AG20443 (cell line): ENCODE data around the gene DNAAF5.
"Not testable (repeated sequence)": the region's sequence is repeated elsewhere in the genome, so short reads cannot be mapped to it uniquely, and the experiment has no call there.

Experiments
- DNase-seq: peaks from one replicate; pipeline ENCODE4 v3.0.0; 2012; ENCODE audit warnings: low spot score, mixed read lengths

The DNAAF5 gene

DNA sequence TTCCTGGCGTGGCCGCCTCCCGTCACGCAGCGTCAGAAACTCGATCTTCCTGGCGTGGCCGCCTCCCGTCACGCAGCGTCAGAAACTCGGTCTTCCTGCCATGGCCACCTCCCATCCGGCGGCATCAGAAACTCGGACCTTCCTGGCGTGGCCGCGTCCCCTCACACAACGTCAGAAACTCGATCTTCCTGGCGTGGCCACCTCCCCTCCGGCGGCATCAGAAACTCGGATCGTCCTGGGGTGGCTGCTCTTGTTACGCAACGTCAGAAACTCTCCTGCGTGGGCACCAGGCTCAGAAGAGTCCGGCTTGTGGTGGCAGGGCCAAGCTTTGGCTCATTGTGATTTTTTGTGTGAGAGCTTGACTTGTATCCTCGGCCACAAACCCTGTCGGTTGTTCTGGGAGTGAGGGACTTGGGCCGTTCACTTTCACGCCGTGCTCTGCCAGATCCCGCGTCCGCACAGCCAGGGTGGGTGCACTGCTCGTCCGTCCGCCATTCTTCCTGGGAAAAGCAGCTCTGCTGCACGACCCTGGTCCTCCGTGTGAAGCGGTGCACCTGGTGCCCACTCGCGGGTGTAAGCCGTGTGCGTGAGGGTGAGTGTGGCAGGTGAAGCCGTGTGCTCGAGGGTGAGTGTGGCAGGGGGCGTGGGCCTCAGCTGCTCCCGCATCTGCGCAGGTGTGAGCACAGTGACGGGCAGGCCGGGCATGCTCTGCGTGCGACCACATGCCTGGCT is 56.4 kb downstream of the DNAAF5 start:
- no peak for DNase-seq

DNA sequence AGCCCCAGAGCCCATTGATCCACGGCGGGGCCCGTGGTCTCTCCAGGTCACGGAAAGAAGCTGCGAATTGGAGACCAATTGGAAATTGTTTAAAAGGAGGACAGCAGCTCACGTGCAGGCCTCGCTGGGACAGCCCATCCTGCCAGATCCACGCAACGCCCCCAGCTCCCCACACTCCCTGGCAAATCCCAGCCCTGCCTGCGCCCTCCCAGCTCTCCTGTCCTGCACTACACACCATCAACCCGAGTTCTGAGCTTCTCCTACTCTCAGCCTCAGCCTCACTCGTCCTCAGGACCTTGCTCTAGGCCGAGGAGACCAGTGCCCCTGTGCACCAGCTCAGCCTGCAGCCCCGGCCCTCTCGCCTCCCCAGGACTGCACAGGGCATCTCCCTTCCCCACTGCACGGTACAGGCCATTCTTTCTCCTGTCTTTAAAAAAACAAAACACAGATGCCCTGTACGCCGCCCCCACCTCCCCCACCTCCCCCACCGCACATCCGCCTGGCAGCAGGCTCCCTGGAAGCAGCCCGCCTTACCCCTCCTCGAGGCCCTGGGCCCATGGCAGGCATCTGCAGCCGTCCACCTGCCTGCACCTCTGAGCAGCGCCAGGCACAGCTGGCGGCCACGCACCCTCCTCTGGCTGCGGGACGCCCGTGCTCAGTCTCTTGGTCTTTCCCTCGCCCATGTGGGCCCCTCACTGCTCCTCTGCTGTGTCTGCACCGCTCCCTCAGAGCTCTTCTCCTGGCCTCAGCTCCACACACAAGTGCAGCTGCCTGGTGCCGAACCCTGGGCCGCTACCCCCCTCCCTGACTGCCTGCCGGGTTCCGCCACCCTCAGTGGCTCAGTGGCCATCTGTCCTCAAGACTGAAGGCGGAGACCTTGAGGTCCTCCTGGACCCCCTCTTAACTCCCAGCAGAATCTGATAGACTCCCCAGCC is 57.3 kb downstream of the DNAAF5 start:
- DNase-seq: peak; percentile 8

DNA sequence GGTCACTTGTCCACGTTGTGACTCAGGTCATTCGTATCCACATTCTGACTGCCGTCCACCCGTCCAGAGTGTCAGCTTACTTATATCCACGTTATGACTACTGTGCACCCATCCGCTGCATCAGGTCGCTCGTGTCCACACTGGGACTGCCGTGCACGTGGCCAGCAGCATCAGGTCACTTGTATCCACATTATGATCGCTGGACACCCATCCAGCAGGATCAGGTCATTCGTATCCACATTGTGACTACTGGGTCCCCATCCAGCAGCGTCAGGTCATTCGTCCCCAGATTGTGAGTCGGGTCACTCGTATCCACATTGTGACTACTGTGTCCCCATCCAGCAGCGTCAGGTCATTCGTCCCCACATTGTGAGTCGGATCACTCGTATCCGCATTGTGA is 58.5 kb downstream of the DNAAF5 start:
- no peak for DNase-seq

DNA sequence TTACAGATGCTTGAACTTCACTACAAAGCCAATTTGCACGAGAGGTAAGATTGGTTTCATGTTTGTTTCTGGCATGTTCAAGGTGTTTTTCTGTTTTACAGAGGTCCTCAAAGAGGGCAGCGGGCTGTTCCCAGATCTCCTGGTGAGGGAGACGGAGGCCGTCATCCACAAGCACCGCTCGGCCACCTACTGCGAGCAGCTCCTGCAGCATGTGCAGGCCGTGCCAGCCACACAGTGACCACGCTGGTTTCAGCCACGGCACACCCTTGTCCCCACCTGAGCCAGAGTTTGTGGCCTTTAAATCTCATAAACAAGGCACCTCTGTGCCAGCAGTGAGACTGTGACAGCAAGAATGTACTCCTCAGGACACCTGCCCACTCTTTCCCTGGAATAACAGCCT is 58.9 kb downstream of the DNAAF5 start:
- DNase-seq: no peak

DNA sequence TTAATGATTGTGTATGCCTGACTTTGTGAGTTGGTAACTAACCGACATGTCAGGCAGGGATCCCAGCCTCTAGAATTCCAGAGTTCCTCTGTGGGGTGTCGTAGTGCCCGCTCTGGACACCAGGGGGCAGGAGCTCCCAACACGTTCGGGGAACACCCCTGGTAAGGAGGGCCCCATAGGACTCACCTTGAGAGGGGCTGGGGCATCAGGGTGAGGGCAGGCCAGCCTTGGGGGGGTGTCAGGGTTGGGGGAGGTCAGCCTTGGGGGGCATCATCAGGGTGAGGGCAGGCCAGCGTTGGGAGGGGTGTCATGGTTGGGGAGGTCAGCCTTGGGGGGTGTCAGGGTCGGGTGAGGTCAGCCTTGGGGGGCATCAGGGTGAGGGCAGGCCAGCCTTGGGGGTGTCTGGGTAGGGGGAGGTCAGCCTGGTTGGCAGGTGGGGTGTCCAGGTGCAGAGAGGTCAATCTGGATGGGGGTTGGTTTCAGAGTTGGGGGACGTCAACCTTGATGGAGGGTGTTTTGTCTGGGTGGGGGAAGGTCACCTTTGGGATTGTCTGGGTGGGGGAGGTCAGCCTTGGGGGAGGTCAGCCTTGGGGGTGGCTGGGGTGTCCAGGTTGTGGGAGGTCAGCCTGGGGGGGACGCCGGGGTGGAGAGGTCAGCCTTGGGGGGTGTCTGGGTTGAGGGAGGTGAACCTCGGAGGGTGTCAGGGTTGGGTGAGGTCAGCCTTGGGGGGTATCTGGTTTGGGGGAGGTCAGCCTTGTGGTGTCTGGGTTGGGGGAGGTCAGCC is 60.2 kb downstream of the DNAAF5 start:
- peak; percentile 93 for DNase-seq

DNA sequence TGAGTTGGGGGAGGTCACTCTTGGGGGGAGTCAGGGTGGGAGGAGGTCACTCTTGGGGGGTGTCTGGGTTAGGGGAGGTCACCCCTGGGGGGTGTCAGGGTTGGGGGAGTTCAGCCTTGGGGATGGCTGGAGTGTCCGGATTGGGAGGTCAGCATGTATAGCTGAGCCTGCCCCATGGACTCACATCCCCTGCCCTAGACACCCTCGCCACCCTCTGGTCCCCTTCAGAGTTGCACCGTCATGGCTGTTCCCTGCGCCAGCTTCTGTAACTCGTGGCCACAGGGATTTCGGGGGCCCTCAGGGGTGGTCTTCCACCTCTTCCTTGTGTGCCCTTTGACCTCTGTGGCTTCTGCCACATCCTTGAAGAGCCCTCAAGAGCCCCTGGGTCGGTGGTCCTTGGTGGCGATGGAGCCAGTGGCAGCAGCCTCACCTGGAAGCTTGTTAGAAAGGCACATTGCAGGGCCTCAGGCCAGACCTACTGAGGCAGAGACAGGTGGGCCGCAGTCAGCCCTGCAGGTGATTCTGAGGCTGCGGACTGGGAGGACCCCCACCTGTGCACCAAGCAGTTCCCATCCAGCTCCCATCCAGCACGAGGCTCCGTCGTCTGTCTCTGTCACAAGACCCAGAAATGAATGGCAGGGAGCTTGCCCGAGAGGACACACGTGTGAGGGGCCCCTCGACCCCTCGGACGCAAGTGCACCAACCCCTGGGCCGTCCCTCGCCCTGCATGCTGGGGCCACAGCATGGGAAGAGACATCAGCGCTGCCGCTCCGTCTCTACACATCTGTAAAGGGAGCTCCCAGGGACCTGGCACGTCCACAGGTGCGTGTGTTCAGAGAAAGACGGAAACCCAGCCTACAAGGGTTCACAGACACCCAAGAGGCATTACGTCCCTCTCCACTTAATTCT is 61.1 kb downstream of the DNAAF5 start:
- DNase-seq: no peak

DNA sequence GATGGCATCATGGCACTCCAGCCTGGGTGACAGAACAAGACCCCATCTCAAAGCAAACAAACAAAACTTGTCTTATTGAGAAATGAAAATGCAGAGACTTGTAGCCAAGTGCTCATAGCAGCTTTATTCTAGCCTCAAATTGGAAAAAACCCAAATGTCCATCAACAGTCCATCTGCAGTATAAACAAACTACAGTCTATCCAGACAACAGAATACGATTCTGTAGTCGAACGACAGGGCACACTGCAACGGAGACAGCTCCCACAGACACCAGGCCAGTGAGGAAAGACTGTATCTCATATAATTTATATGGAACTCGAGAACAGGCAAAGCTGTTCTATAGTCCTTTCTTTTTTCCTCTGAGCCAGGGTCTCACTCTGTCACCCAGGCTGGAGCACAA is 65.0 kb downstream of the DNAAF5 start:
- DNase-seq: no peak

DNA sequence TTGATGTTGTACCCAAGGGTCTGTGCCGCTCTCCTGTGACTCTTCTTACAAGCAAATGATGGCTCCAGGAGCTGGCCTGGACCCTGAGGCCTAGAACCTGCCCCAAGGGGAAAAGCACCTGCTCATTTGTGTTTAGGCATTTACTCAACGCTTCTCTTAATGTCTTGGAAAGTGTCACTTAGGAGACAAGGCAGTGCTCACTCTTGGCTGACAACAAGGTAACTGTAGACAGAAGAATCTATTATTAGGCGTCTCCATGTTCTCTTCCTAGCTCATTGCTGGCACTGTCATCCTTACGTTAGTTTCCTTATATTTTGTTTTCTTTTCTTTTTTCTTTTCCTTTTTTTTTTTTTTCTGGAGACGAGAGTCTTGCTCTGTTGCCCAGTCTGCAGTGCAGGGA is 67.7 kb downstream of the DNAAF5 start:
- DNase-seq: no peak

DNA sequence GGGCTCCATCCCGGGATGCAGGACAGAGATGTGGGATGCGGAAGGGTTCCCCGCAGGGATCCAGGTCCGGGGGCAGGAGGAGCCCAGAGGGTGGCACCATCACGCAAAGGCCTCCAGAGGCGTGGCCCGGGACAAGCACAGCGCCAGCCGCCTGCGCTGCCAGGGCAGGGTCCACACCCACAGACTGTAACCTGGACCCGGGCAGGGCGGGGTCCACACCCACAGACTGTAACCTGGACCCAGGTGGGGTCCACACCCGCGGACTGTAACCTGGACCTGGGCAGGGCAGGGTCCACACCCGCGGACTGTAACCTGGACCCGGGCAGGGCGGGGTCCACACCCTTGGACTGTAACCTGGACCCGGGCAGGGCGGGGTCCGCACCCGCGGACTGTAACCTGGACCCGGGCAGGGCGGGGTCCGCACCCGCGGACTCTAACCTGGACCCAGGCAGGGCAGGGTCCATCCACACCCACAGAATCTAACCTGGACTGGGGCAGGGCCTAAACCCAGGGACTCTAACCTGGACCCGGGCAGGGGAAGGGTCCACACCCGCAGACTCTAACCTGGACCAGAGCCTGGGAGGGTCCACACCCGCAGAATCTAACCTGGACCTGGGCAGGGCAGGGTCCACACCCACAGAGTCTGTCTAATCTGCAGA is 68.3 kb downstream of the DNAAF5 start:
- DNase-seq: no peak

DNA sequence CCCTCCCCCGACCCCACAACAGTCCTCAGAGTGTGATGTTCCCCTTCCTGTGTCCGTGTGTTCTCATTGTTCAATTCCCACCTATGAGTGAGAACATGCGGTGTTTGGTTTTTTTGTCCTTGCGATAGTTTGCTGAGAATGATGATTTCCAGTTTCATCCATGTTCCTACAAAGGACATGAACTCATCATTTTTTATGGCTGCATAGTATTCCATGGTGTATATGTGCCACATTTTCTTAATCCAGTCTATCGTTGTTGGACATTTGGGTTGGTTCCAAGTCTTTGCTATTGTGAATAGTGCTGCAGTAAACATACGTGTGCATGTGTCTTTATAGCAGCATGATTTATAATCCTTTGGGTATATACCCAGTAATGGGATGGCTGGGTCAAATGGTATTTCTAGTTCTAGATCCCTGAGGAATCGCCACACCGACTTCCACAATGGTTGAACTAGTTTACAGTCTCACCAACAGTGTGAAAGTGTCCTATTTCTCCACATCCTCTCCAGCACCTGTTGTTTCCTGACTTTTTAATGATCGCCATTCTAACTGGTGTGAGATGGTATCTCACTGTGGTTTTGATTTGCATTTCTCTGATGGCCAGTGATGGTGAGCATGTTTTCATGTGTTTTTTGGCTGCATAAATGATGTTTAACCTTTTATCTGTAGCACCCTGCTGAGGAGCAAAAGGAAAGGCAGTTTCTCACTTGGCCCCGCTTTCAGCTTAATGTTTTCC is 70.1 kb downstream of the DNAAF5 start:
- not testable (repeated sequence) for DNase-seq

DNA sequence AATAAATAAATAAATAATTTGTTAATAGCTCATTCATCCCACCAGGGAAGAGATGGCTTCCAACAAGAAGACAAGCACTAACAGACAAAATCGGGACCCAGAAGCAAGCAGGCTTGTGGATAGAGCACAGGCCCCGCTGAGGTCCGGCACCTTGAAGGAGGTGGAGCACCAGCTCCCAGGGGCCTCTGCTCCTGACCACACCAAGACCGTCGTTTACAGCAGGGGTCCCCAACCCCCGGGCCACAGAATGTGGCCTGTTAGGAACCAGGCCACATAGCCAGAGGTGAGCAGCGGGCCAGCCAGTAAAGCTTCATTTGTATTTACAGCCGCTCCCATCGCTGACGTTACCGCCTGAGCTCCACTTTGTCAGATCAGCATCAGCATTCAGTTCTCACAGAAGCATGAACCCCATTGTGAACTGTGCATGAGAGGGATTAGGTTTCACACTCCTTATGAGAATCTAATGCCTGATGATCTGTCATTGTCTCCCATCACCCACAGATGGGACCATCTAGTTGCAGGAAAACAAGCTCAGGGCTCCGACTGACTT is 72.5 kb downstream of the DNAAF5 start:
- no peak for DNase-seq

DNA sequence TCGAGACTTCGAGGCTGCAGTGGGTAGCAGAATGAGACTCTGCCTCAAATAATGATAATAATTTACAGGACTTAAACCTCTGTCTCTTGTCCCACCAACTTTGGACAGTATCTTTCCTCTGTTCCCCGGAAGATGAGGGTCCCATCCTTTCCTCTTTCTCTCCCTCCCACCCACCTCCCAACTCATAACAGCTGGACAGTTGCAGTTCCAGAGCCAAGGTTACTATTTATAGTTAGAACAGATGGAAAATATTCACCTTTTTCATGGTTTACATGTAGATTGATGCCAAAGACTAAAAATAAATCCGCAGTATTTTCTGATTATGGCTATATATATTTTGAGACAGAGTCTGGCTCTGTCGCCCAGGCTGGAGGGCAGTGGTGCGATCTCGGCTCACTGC is 74.2 kb downstream of the DNAAF5 start:
- DNase-seq: no peak

DNA sequence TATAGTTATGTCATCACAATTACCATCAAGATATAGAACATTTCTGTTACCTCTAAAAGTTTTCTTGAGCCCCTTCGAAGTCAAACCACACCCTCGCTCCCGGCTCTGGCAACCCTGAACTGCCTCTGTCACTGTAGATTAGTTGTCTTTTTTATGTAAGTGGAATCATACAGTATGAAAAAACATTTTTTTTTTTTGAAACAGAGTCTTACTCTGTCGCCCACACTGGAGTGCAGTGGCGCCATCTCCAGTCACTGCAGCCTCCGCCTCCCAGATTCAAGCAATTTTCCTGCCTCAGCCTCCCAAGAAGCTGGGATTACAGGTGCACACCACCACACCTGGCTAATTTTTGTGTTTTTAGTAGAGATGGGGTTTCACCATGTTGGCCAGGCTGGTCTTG is 74.9 kb downstream of the DNAAF5 start:
- DNase-seq: not testable (repeated sequence)

DNA sequence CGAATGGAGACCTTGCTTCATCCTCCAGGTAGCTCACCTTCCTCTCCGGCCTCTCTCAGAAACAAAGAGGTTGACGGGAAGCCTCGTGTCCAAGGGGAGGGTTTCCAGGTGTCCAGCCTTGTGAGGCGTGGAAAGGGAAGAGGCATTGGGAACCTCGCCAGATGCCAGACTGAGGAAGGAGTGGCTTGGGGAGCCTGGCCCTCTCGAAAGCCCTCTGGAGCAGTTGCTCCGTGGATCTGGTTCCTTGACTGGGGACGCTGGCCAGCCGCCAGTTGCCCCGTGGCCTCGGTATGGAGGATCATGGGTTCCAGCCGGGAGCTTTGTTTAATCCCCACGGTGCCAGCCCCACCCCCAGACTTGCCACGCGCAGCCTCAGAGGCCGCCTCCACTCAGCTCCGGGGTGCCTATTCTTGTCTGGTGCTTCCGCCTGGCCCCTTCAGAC is 75.5 kb downstream of the DNAAF5 start:
- DNase-seq: peak; percentile 61

DNA sequence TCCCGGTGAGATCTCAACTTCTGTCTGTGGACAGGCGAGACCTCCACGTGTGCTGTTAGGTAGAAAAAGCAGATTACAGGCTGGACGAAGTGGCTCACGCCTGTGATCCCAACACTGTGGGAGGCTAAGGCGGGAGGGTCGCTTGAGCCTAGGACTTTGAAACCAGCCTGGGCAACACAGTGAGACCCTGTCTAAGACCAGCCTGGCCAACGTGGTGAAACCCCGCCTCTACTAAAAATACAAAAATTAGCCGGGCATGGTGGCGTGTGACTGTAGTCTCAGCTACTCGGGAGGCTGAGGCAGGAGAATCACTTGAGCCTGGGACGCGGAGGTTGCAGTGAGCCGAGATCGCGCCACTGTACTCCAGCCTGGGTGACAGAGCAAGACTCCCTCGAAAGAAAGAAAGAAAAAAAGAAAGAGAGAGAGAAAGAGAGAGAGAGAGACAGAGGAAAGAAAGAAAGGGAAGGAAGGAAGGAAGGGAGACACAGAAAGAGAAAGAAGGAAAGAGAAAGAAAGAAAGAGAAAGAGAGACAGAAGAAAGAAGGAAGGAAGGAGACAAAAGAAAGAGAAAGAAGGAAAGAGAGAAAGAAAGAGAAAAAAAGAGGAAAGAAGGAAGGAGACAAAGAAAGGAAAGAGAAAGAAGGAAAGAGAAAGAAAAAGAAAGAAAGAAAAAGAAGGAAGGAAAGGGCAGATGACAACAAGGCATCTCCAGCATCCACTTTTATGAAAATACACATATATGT is 76.2 kb downstream of the DNAAF5 start:
- DNase-seq: no peak

DNA sequence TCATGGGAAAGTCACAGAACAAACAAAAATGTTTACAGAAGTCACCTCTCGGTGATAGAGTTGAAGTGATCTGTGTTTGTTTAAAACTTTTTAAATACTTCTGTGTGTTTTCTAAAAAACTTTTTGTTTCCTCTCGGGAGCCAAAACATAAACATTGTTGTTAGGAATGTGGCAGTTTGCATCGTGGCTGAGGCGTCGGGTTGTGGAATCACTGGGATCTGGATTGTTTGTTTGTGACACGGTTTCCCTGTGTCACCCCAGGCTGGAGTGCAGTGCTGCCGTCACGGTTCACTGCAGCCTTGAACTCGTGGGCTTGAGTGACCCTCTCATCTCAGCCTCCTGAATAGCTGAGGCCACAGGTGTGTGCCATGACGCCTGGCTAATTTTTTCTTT is 76.7 kb downstream of the DNAAF5 start:
- DNase-seq: no peak

DNA sequence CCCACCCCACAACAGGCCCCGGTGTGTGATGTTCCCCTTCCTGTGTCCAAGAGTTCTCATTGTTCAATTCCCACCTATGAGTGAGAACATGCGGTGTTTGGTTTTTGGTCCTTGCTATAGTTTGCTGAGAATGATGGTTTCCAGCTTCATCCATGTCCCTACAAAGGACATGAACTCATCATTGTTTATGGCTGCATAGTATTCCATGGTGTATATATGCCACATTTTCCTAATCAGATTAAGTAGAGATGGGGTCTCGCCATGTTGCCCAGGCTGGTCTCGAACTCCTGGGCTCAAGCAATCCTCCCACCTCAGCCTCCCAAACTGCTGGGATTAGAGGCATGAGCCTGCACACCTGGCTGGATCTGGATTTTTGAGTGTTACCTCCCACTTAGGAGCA is 77.3 kb downstream of the DNAAF5 start:
- not testable (repeated sequence) for DNase-seq

DNA sequence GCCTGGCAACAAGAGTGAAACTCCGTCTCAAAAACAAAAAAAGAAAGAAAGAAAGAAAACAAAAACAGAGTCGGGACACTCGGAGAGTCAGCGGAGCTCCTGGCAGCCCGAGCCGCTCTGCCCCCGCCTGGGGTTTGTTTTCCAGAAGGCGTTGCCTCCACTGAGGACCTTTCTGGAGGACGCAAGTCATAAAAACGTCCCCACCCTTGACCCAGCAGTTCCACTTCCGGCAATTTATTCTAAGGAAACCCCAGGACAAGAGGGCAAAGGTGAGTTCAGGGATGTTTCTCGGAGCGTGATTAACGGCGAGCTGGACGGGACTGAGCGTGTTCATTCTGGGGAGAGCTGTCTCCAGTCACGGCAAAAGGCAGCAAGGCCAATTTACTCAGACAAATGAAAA is 78.8 kb downstream of the DNAAF5 start:
- DNase-seq: no peak
